Measurements from ENCODE around the gene RBM34.

Gene RBM34

DNA sequence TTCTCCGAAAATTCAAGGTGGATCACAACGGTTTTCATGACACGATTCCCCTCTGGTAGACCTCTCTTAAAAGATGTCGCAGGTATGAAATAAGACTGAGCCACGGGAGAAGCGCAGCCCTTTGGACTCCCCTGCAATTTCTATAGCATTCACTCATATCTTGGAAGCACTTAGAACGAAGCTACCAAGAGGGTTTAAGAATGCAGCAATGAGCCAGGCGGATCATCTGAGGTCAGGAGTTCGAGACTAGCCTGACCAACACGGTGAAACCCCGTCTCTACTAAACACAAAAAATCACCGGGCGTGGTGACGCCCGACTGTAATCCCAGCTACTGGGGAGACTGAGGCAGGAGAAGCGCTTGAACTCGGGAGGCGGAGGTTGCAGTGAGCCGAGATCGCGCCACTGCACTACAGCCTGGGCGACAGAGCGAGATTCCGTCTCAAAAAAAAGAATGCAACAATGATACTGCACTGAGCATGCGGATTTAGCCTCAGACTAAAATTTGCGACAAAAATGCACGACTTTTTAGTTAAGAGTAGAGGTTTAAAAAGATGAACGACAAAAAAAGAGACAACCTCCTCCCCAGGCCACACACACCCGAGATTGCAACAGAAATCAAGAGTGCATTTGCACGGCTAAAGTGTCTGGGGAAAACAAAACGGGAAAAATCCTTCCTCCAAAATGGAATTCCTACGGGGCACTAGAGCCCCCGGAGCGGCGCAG lies 33.2 kb downstream of the RBM34 start:
- TF ChIP-seq, protein P1, sequence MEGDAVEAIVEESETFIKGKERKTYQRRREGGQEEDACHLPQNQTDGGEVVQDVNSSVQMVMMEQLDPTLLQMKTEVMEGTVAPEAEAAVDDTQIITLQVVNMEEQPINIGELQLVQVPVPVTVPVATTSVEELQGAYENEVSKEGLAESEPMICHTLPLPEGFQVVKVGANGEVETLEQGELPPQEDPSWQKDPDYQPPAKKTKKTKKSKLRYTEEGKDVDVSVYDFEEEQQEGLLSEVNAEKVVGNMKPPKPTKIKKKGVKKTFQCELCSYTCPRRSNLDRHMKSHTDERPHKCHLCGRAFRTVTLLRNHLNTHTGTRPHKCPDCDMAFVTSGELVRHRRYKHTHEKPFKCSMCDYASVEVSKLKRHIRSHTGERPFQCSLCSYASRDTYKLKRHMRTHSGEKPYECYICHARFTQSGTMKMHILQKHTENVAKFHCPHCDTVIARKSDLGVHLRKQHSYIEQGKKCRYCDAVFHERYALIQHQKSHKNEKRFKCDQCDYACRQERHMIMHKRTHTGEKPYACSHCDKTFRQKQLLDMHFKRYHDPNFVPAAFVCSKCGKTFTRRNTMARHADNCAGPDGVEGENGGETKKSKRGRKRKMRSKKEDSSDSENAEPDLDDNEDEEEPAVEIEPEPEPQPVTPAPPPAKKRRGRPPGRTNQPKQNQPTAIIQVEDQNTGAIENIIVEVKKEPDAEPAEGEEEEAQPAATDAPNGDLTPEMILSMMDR (IDR thresholded peaks at IDR 0.05; ENCODE audit: poor library complexity, severe bottlenecking): no peak
- no peak for DNase-seq (ENCODE audit: low spot score)

GRCh38 chr1:235127203-235127602 lies 33.8 kb downstream of the RBM34 start:
- no peaks in the 10 kb centered on the region for H3K27me3 ChIP-seq (ENCODE audit: insufficient read depth, poor library complexity, severe bottlenecking)
- peak overlapping the region; percentile 80 for H3K4me3 ChIP-seq (ENCODE audit: severe bottlenecking)
- TF ChIP-seq, protein P1 (IDR thresholded peaks at IDR 0.05; ENCODE audit: poor library complexity, severe bottlenecking): no peak
- DNase-seq (ENCODE audit: low spot score) (no peak), ATAC-seq (ENCODE audit: low read depth) (no peak)
- H3K4me1 ChIP-seq (ENCODE audit: insufficient read depth, poor library complexity, severe bottlenecking): peaks cover 11% of the 10 kb centered on the region
- peaks cover 51% of the 10 kb centered on the region for H3K36me3 ChIP-seq (ENCODE audit: low read depth)
- H3K9me3 ChIP-seq (ENCODE audit: severe bottlenecking): no peaks in the 10 kb centered on the region
- peak overlapping the region; percentile 58 for H3K27ac ChIP-seq (ENCODE audit: poor library complexity, severe bottlenecking)

More for the DNA sequence above, 33.2 kb downstream of the RBM34 start:
- ATAC-seq (ENCODE audit: low read depth): no peak
- H3K9me3 ChIP-seq (ENCODE audit: severe bottlenecking): no peaks in the 10 kb centered on the region
- peaks cover 11% of the 10 kb centered on the region for H3K4me1 ChIP-seq (ENCODE audit: insufficient read depth, poor library complexity, severe bottlenecking)
- H3K27me3 ChIP-seq (ENCODE audit: insufficient read depth, poor library complexity, severe bottlenecking): no peaks in the 10 kb centered on the region
- peak overlapping the region; percentile 58 for H3K27ac ChIP-seq (ENCODE audit: poor library complexity, severe bottlenecking)
- peaks cover 44% of the 10 kb centered on the region for H3K36me3 ChIP-seq (ENCODE audit: low read depth)
- peak overlapping the region; percentile 80 for H3K4me3 ChIP-seq (ENCODE audit: severe bottlenecking)

DNA sequence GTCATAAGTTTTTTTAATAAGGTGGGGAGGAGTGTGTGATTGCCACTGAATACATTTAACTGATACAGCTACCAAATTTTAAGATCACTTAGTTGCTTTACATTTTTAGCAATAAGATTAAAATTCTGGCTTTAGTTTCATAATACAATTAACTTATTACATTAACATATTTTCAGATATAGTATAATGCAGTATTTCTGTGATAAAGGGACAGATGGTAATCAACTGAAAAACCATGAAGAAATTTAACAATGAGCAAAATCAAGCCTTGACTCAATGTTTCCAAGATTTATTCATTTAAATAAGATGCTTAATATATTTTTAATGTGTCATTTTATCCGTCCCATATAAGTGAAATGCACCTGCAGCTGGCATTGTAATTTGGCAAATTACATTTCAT lies 36.4 kb downstream of the RBM34 start:
- no peak overlapping the region for H3K4me3 ChIP-seq (ENCODE audit: severe bottlenecking)
- TF ChIP-seq, protein P1 (IDR thresholded peaks at IDR 0.05; ENCODE audit: poor library complexity, severe bottlenecking): no peak
- no peaks in the 10 kb centered on the region for H3K27me3 ChIP-seq (ENCODE audit: insufficient read depth, poor library complexity, severe bottlenecking)
- no peak for DNase-seq (ENCODE audit: low spot score)
- H3K36me3 ChIP-seq (ENCODE audit: low read depth): peaks cover 75% of the 10 kb centered on the region
- no peaks in the 10 kb centered on the region for H3K9me3 ChIP-seq (ENCODE audit: severe bottlenecking)
- H3K4me1 ChIP-seq (ENCODE audit: insufficient read depth, poor library complexity, severe bottlenecking): peaks cover 11% of the 10 kb centered on the region
- H3K27ac ChIP-seq (ENCODE audit: poor library complexity, severe bottlenecking): no peak overlapping the region
- no peak for ATAC-seq (ENCODE audit: low read depth)

DNA sequence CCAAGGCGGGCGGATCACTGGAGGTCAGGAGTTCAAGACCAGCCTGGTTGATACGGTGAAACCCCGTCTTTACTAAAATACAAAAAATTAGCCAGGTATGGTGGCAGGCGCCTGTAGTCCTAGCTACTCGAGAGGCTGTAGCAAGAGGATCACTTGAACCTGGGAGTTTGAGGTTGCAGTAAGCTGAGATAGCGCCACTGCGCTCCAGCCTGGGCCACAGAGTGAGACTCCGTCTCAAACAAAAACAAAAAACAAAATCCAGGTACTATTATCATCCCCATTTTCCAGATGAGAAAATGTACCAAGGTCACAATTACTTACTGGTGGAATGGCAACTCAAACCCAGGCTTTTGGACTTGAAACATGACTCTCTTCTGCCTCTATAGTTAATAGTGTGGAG lies 36.9 kb downstream of the RBM34 start:
- Histone ChIP-seq H3K4me3 (ENCODE audit: severe bottlenecking) (no peak overlapping the region), H3K9me3 (ENCODE audit: severe bottlenecking) (no peaks in the 10 kb centered on the region), H3K27me3 (ENCODE audit: insufficient read depth, poor library complexity, severe bottlenecking) (no peaks in the 10 kb centered on the region), H3K27ac (ENCODE audit: poor library complexity, severe bottlenecking) (no peak overlapping the region), H3K4me1 (ENCODE audit: insufficient read depth, poor library complexity, severe bottlenecking) (peaks cover 9% of the 10 kb centered on the region), H3K36me3 (ENCODE audit: low read depth) (peaks cover 81% of the 10 kb centered on the region)
- TF ChIP-seq, protein P1 (IDR thresholded peaks at IDR 0.05; ENCODE audit: poor library complexity, severe bottlenecking): no peak
- DNase-seq (ENCODE audit: low spot score) (no peak), ATAC-seq (ENCODE audit: low read depth) (no peak)

DNA sequence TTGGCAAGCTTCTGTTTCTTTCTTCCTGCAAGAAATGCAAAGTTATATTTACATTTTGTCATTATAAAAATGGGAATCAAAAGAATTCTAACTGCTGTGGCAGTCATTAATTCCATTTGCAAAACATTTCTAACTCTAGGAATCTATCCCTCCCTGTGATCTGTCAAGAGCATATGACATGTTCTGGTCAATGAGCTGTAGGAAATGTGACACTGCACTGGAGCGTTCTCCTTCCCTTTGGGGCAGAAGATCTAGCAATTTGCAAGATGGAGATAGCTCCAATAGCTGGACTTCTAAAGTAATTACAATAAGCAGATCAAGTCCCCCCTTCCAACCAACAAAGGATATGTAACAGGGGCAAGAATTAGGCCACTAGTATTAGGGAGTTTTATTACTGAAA lies 38.7 kb downstream of the RBM34 start:
- Histone ChIP-seq H3K27me3 (ENCODE audit: insufficient read depth, poor library complexity, severe bottlenecking) (no peaks in the 10 kb centered on the region), H3K36me3 (ENCODE audit: low read depth) (peaks cover 94% of the 10 kb centered on the region), H3K27ac (ENCODE audit: poor library complexity, severe bottlenecking) (no peak overlapping the region), H3K4me3 (ENCODE audit: severe bottlenecking) (no peak overlapping the region), H3K4me1 (ENCODE audit: insufficient read depth, poor library complexity, severe bottlenecking) (peaks cover 8% of the 10 kb centered on the region), H3K9me3 (ENCODE audit: severe bottlenecking) (no peaks in the 10 kb centered on the region)
- TF ChIP-seq, protein P1 (IDR thresholded peaks at IDR 0.05; ENCODE audit: poor library complexity, severe bottlenecking): no peak
- DNase-seq (ENCODE audit: low spot score) (no peak), ATAC-seq (ENCODE audit: low read depth) (no peak)
